Liver (tissue), 9 donors: ENCODE results near the gene PPP1R12C. TPM values are rescaled to one million over a fixed set of nuclear protein-coding genes. Genes with fewer than 3 reads are reported as not detected.

Experiments
- DNase-seq: peaks from one replicate; pipeline ENCODE4 v3.0.0-alpha.2; 2017; ENCODE audit warnings: low spot score
- H3K27ac ChIP-seq, 2 donors: one replicate each; pipeline ENCODE4 v1.7.0; 2013; ENCODE audit warnings: inconsistent platforms in 2 of 2, low read length in 2 of 2, control low read depth in 1 of 2, low read depth in 1 of 2, mild to moderate bottlenecking in 1 of 2
- H3K27me3 ChIP-seq, 4 donors: one replicate each; pipeline versions ENCODE4 v1.6.1 to v1.7.0; 2013; ENCODE audit warnings: low read length in 3 of 4, inconsistent platforms in 1 of 4, mild to moderate bottlenecking in 1 of 4, moderate library complexity in 1 of 4; ENCODE audit not compliant: control insufficient read depth in 4 of 4, insufficient read depth in 4 of 4
- H3K36me3 ChIP-seq, 4 donors: one replicate each; pipeline versions ENCODE4 v1.6.1 to v1.7.0; 2013; ENCODE audit warnings: low read length in 3 of 4, mild to moderate bottlenecking in 3 of 4, low read depth in 1 of 4, moderate library complexity in 1 of 4; ENCODE audit not compliant: control insufficient read depth in 4 of 4, insufficient read depth in 3 of 4
- H3K4me1 ChIP-seq, 4 donors: one replicate each; pipeline versions ENCODE4 v1.6.1 to v1.7.0; 2013; ENCODE audit warnings: low read length in 3 of 4, mild to moderate bottlenecking in 3 of 4, moderate library complexity in 1 of 4; ENCODE audit not compliant: control insufficient read depth in 4 of 4, insufficient read depth in 4 of 4
- H3K4me3 ChIP-seq, 3 donors: one replicate each; pipeline versions ENCODE4 v1.6.1 to v1.7.0; 2013; ENCODE audit warnings: low read length in 3 of 3, control low read depth in 1 of 3, low read depth in 1 of 3, mild to moderate bottlenecking in 1 of 3
- H3K9ac ChIP-seq, 2 donors: one replicate each; pipeline ENCODE4 v1.7.0; 2013; ENCODE audit warnings: low read length in 2 of 2, mild to moderate bottlenecking in 2 of 2, moderate library complexity in 2 of 2, control low read depth in 1 of 2, low read depth in 1 of 2
- H3K9me3 ChIP-seq, 4 donors: one replicate each; pipeline versions ENCODE4 v1.6.1 to v1.7.0; 2013; ENCODE audit warnings: low read length in 3 of 4; ENCODE audit not compliant: control insufficient read depth in 4 of 4
- EGR1 ChIP-seq, 2 donors: IDR thresholded peaks; 2 replicates each; pipeline ENCODE4 v1.6.1; 2016 to 2018; ENCODE audit warnings: antibody characterized with exemption in 2 of 2, low read depth in 2 of 2
- FOXA1 ChIP-seq: IDR thresholded peaks from 2 replicates; pipeline ENCODE4 v1.6.1; 2016; ENCODE audit warnings: antibody characterized with exemption
- FOXA2 ChIP-seq: IDR thresholded peaks from 2 replicates; pipeline ENCODE4 v1.6.1; 2016; ENCODE audit warnings: antibody characterized with exemption
- GABPA ChIP-seq, 2 donors: IDR thresholded peaks in 1 of 2; conservative IDR thresholded peaks in 1 of 2; 2 replicates each; pipeline ENCODE4 v1.6.1; 2016; ENCODE audit warnings: antibody characterized with exemption in 2 of 2, mild to moderate bottlenecking in 1 of 2, moderate library complexity in 1 of 2
- HNF4A ChIP-seq, 2 donors: conservative IDR thresholded peaks; 2 replicates each; pipeline ENCODE4 v1.6.1; 2016; ENCODE audit warnings: antibody characterized with exemption in 2 of 2, mild to moderate bottlenecking in 2 of 2
- HNF4G ChIP-seq: IDR thresholded peaks from 2 replicates; pipeline ENCODE4 v1.6.1; 2016; ENCODE audit warnings: antibody characterized with exemption
- JUND ChIP-seq, 2 donors: IDR thresholded peaks; 2 replicates each; pipeline ENCODE4 v1.6.1; 2016; ENCODE audit warnings: antibody characterized with exemption in 2 of 2
- NR2F2 ChIP-seq: IDR thresholded peaks from 2 replicates; pipeline ENCODE4 v1.6.1; 2016; ENCODE audit warnings: antibody characterized with exemption
- RAD21 ChIP-seq, 2 donors: IDR thresholded peaks; 2 replicates each; pipeline ENCODE4 v1.6.1; 2016; ENCODE audit warnings: antibody characterized with exemption in 2 of 2, mild to moderate bottlenecking in 2 of 2
- RXRA ChIP-seq, 2 donors: IDR thresholded peaks; 2 replicates each; pipeline ENCODE4 v1.6.1; 2017 to 2018; ENCODE audit warnings: antibody characterized with exemption in 2 of 2, mild to moderate bottlenecking in 1 of 2
- SP1 ChIP-seq: IDR thresholded peaks from 2 replicates; pipeline ENCODE4 v1.6.1; 2018; ENCODE audit warnings: antibody characterized with exemption, mild to moderate bottlenecking
- TAF1 ChIP-seq: conservative IDR thresholded peaks from 2 replicates; pipeline ENCODE4 v1.6.1; 2016; ENCODE audit warnings: antibody characterized with exemption, mild to moderate bottlenecking
- YY1 ChIP-seq: IDR thresholded peaks from 2 replicates; pipeline ENCODE4 v1.6.1; 2016; ENCODE audit warnings: antibody characterized with exemption, mild to moderate bottlenecking
- WGBS: extraction: QIAGEN DNeasy Blood & Tissue Kit; methylation state at CpG from one replicate; pipeline ENCODE4 v1.1.7; 2013; 5-methylcytosine and 5-hydroxymethylcytosine counted together
- polyA plus RNA-seq, 2 donors: library from polyadenylated mRNA; stranded (reverse) in 1 of 2; unstranded in 1 of 2; fragments of 200-250 nt in 1 of 2; fragments of >200 nt in 1 of 2; fragmentation: Nextera tagmentation in 1 of 2; extraction: Ambion mirVana in 1 of 2; gene quantifications; one replicate each; pipeline versions ENCODE4 v1.2.1 to v1.2.3, GENCODE V29; 2013 to 2015
- total RNA-seq, 2 donors: library from RNA; depleted of rRNA; stranded (reverse); fragments of >200 nt; gene quantifications; one replicate each; pipeline ENCODE4 v1.2.3, GENCODE V29; 2014
- TF ChIP-seq, protein P1 (sequence below): IDR thresholded peaks from 2 replicates; pipeline ENCODE4 v1.6.1; 2016; ENCODE audit warnings: antibody characterized with exemption
- TF ChIP-seq, protein P2 (sequence below): IDR thresholded peaks from 2 replicates; pipeline ENCODE4 v1.6.1; 2016; ENCODE audit warnings: antibody characterized with exemption, mild to moderate bottlenecking
- TF ChIP-seq, protein P3 (sequence below): IDR thresholded peaks from 2 replicates; pipeline ENCODE4 v1.6.1; 2016; ENCODE audit warnings: antibody characterized with exemption
- TF ChIP-seq, protein P4 (sequence below): fragments of 150-350 bp; IDR thresholded peaks from 2 replicates; pipeline ENCODE4 v1.5.1; 2017; ENCODE audit warnings: improper control_type of control experiment, low read depth, low read length; ENCODE audit not compliant: missing input control
- TF ChIP-seq, protein P5 (sequence below): IDR thresholded peaks from 2 replicates; pipeline ENCODE4 v1.6.1; 2016; ENCODE audit warnings: antibody characterized with exemption
- donor health status: healthy.
- donor health status: healthy.
- donor health status: healthy.
- donor health status: healthy.
- donor health status: healthy.

Gene PPP1R12C
- total and polyA plus RNA-seq, 4 donors: 7.4 to 35.8 (median 24.9) TPM

- TF ChIP-seq, protein P1, sequence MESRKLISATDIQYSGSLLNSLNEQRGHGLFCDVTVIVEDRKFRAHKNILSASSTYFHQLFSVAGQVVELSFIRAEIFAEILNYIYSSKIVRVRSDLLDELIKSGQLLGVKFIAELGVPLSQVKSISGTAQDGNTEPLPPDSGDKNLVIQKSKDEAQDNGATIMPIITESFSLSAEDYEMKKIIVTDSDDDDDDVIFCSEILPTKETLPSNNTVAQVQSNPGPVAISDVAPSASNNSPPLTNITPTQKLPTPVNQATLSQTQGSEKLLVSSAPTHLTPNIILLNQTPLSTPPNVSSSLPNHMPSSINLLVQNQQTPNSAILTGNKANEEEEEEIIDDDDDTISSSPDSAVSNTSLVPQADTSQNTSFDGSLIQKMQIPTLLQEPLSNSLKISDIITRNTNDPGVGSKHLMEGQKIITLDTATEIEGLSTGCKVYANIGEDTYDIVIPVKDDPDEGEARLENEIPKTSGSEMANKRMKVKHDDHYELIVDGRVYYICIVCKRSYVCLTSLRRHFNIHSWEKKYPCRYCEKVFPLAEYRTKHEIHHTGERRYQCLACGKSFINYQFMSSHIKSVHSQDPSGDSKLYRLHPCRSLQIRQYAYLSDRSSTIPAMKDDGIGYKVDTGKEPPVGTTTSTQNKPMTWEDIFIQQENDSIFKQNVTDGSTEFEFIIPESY: no peak
Observed at GRCh38 chr19:55058781-55059610, 58.4 kb downstream of the PPP1R12C start (continued).

- H3K9ac ChIP-seq: no peak overlapping the region
- peaks cover 0 to under 1% (median 0%) of the 10 kb centered on the region in 4 donors for H3K4me1 ChIP-seq
- H3K9me3 ChIP-seq: no peaks in the 10 kb centered on the region
- H3K27ac ChIP-seq: no peak overlapping the region
- H3K36me3 ChIP-seq: peaks cover 13 to 37% (median 19%) of the 10 kb centered on the region in 4 donors
- TF ChIP-seq, protein P2, sequence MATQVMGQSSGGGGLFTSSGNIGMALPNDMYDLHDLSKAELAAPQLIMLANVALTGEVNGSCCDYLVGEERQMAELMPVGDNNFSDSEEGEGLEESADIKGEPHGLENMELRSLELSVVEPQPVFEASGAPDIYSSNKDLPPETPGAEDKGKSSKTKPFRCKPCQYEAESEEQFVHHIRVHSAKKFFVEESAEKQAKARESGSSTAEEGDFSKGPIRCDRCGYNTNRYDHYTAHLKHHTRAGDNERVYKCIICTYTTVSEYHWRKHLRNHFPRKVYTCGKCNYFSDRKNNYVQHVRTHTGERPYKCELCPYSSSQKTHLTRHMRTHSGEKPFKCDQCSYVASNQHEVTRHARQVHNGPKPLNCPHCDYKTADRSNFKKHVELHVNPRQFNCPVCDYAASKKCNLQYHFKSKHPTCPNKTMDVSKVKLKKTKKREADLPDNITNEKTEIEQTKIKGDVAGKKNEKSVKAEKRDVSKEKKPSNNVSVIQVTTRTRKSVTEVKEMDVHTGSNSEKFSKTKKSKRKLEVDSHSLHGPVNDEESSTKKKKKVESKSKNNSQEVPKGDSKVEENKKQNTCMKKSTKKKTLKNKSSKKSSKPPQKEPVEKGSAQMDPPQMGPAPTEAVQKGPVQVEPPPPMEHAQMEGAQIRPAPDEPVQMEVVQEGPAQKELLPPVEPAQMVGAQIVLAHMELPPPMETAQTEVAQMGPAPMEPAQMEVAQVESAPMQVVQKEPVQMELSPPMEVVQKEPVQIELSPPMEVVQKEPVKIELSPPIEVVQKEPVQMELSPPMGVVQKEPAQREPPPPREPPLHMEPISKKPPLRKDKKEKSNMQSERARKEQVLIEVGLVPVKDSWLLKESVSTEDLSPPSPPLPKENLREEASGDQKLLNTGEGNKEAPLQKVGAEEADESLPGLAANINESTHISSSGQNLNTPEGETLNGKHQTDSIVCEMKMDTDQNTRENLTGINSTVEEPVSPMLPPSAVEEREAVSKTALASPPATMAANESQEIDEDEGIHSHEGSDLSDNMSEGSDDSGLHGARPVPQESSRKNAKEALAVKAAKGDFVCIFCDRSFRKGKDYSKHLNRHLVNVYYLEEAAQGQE: no peak
- TF ChIP-seq JUND (IDR thresholded peaks at IDR 0.05) (no peak), NR2F2 (no peak), RXRA (IDR thresholded peaks at IDR 0.05) (no peak), RAD21 (IDR thresholded peaks at IDR 0.05) (no peak), FOXA1 (no peak), HNF4A (conservative IDR thresholded peaks at IDR 0.05) (no peak), TAF1 (no peak), SP1 (no peak), YY1 (no peak), GABPA (IDR thresholded peaks at IDR 0.05 in 1 of 2, conservative IDR thresholded peaks at IDR 0.05 in 1 of 2) (no peak), EGR1 (IDR thresholded peaks at IDR 0.05; ENCODE audit: low read depth in 2 of 2) (no peak), FOXA2 (no peak), HNF4G (no peak)
- TF ChIP-seq, protein P3, sequence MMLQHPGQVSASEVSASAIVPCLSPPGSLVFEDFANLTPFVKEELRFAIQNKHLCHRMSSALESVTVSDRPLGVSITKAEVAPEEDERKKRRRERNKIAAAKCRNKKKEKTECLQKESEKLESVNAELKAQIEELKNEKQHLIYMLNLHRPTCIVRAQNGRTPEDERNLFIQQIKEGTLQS: no peak
- TF ChIP-seq, protein P1: no peak
- TF ChIP-seq, protein P4, sequence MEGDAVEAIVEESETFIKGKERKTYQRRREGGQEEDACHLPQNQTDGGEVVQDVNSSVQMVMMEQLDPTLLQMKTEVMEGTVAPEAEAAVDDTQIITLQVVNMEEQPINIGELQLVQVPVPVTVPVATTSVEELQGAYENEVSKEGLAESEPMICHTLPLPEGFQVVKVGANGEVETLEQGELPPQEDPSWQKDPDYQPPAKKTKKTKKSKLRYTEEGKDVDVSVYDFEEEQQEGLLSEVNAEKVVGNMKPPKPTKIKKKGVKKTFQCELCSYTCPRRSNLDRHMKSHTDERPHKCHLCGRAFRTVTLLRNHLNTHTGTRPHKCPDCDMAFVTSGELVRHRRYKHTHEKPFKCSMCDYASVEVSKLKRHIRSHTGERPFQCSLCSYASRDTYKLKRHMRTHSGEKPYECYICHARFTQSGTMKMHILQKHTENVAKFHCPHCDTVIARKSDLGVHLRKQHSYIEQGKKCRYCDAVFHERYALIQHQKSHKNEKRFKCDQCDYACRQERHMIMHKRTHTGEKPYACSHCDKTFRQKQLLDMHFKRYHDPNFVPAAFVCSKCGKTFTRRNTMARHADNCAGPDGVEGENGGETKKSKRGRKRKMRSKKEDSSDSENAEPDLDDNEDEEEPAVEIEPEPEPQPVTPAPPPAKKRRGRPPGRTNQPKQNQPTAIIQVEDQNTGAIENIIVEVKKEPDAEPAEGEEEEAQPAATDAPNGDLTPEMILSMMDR: no peak
- TF ChIP-seq, protein P5, sequence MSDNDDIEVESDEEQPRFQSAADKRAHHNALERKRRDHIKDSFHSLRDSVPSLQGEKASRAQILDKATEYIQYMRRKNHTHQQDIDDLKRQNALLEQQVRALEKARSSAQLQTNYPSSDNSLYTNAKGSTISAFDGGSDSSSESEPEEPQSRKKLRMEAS: no peak
- H3K27me3 ChIP-seq: no peaks in the 10 kb centered on the region
- H3K4me3 ChIP-seq: no peak overlapping the region
- 98% methylated on average over 9 of the region's 9 CpGs for WGBS
- DNase-seq: no peak
Observed at GRCh38 chr19:55056827-55057226, 60.6 kb downstream of the PPP1R12C start.
